Right lobe of liver (tissue), 6 donors: ENCODE data around the gene SLC39A11. TPM values are rescaled to one million over a fixed set of nuclear protein-coding genes. Genes with fewer than 3 reads are reported as not detected.

ENCODE experiments used
- ATAC-seq, 4 donors: fragments of 200-7000 bp; cut with Tn5 transposase; one replicate each; pipeline ENCODE4 v1.9.1; 2020; ENCODE audit warnings: mild to moderate bottlenecking in 4 of 4, moderate library complexity in 4 of 4
- DNase-seq, 3 donors: peaks; one replicate each; pipeline ENCODE4 v3.0.0-alpha.2; 2020
- H3K27ac ChIP-seq, 3 donors: fragments of 200-600 bp; one replicate each; pipeline ENCODE4 v1.8.0; 2022
- H3K27me3 ChIP-seq, 2 donors: fragments of 200-600 bp; one replicate each; pipeline ENCODE4 v1.8.0; 2022
- H3K36me3 ChIP-seq, 4 donors: fragments of 200-600 bp; sonication (generic) in 1 of 4; one replicate each; pipeline versions ENCODE4 v1.5.1 to v1.8.0; 2017 to 2022; ENCODE audit warnings: control low read depth in 1 of 4
- H3K4me1 ChIP-seq, 4 donors: fragments of 200-600 bp; sonication (generic) in 1 of 4; one replicate each; pipeline versions ENCODE4 v1.5.1 to v1.8.0; 2017 to 2022; ENCODE audit warnings: control low read depth in 1 of 4
- H3K4me3 ChIP-seq, 3 donors: fragments of 200-600 bp; one replicate each; pipeline ENCODE4 v1.8.0; 2022
- H3K9me3 ChIP-seq, 4 donors: fragments of 200-600 bp; sonication (generic) in 1 of 4; one replicate each; pipeline versions ENCODE4 v1.5.1 to v1.8.0; 2017 to 2022; ENCODE audit warnings: control low read depth in 1 of 4
- CTCF ChIP-seq, 4 donors: fragments of 200-600 bp in 3 of 4; fragments of 450-650 bp in 1 of 4; IDR thresholded peaks; one replicate each; pipeline versions ENCODE4 v1.5.1 to v1.8.0; 2016 to 2022; ENCODE audit warnings: antibody characterized with exemption in 4 of 4, mild to moderate bottlenecking in 2 of 4
- POLR2A ChIP-seq: fragments of 450-650 bp; IDR thresholded peaks from one replicate; pipeline ENCODE4 v1.6.1; 2017; ENCODE audit warnings: antibody characterized with exemption, mild to moderate bottlenecking
- WGBS: methylation state at CpG from one replicate; pipeline ENCODE4 v1.1.6; 2018; ENCODE audit warnings: low coverage, low lambda C conversion rate; ENCODE audit not compliant: insufficient coverage; ENCODE audit errors: missing lambda C conversion rate; 5-methylcytosine and 5-hydroxymethylcytosine counted together
- intact Hi-C, 2 donors: fragments of 100-400 bp; cut with DNase I; formaldehyde crosslinking; loops; one replicate each; pipeline versions ENCODE4 v1.11.2 to v1.14.1; 2022
- total RNA-seq, 6 experiments: library from RNA; depleted of rRNA in 2 of 6; stranded (reverse); fragments of >200 nt in 2 of 6; fragmentation: NEBNext Ultra II Directional in 3 of 6; extraction: Animal tissue kit (Norgen Biotek cat#: 25700) in 3 of 6; gene quantifications; one replicate each; pipeline versions ENCODE4 v1.1.0 to v1.2.4, GENCODE V29; 2016 to 2023
- donor health status: DM: no; HTN: yes; CAD: no.
- donor health status: DM: no; HTN: no; CAD: no.
- donor health status: DM: no; HTN: no; CAD: no.
- donor health status: DM: no; HTN: yes; CAD: no.
- donor health status: DM: no; HTN: yes; CAD: no.

The SLC39A11 gene
- total RNA-seq, 6 experiments from 2014 or later = 25.4 to 49.6 (median 39.3) TPM

- no peak for DNase-seq
- Histone ChIP-seq H3K4me1 (no peaks in the 10 kb centered on the region), H3K9me3 (no peaks in the 10 kb centered on the region), H3K27me3 (no peaks in the 10 kb centered on the region), H3K4me3 (no peak overlapping the region), H3K36me3 (no peaks in the 10 kb centered on the region), H3K27ac (no peak overlapping the region)
- intact Hi-C loops = no loop called here
- TF ChIP-seq POLR2A (no peak), CTCF (IDR thresholded peaks at IDR 0.05) (no peak)
- WGBS = 68% methylated on average over 4 of the region's 4 CpGs
- ATAC-seq = no peak
Observed at GRCh38 chr17:72887917-72888316, 204.6 kb downstream of the SLC39A11 start.

- WGBS = 71% methylated on average over 8 of the region's 8 CpGs
- H3K9me3 ChIP-seq = no peaks in the 10 kb centered on the region
- H3K36me3 ChIP-seq = no peaks in the 10 kb centered on the region
- no peak overlapping the region for H3K4me3 ChIP-seq
- intact Hi-C loops = no loop called here
- ATAC-seq (no peak), DNase-seq (no peak)
- TF ChIP-seq CTCF (IDR thresholded peaks at IDR 0.05) (no peak), POLR2A (no peak)
- no peaks in the 10 kb centered on the region for H3K27me3 ChIP-seq
- no peak overlapping the region for H3K27ac ChIP-seq
- no peaks in the 10 kb centered on the region for H3K4me1 ChIP-seq
Observed at GRCh38 chr17:72887322-72887721, 205.2 kb downstream of the SLC39A11 start.

GRCh38 chr17:72886622-72887021, 205.9 kb downstream of the SLC39A11 start:
- no peak overlapping the region for H3K27ac ChIP-seq
- no peaks in the 10 kb centered on the region for H3K27me3 ChIP-seq
- H3K9me3 ChIP-seq = no peaks in the 10 kb centered on the region
- H3K4me1 ChIP-seq = no peaks in the 10 kb centered on the region
- DNase-seq = no peak
- no peaks in the 10 kb centered on the region for H3K36me3 ChIP-seq
- WGBS = 90% methylated on average over 3 of the region's 3 CpGs
- intact Hi-C loops = no loop called here
- H3K4me3 ChIP-seq = no peak overlapping the region
- no peak for ATAC-seq
- no peak for TF ChIP-seq CTCF (IDR thresholded peaks at IDR 0.05)
- TF ChIP-seq POLR2A = no peak

GRCh38 chr17:72884066-72884465, 208.4 kb downstream of the SLC39A11 start:
- no peak for TF ChIP-seq POLR2A
- DNase-seq (no peak), ATAC-seq (no peak)
- WGBS = no CpG with 5 or more reads among the region's 2 CpGs
- intact Hi-C loops = no loop called here
- Histone ChIP-seq H3K27ac (no peak overlapping the region), H3K4me3 (no peak overlapping the region), H3K27me3 (no peaks in the 10 kb centered on the region), H3K4me1 (no peaks in the 10 kb centered on the region), H3K9me3 (peaks cover 0 to 5% (median 0%) of the 10 kb centered on the region in 4 donors), H3K36me3 (no peaks in the 10 kb centered on the region)

GRCh38 chr17:72883351-72883750, 209.1 kb downstream of the SLC39A11 start:
- no peaks in the 10 kb centered on the region for H3K36me3 ChIP-seq
- ATAC-seq (no peak), DNase-seq (no peak)
- intact Hi-C loops = no loop called here
- 100% methylated on average over 2 of the region's 5 CpGs for WGBS
- no peak overlapping the region for H3K4me3 ChIP-seq
- H3K4me1 ChIP-seq = no peaks in the 10 kb centered on the region
- no peaks in the 10 kb centered on the region for H3K27me3 ChIP-seq
- H3K9me3 ChIP-seq = peaks cover 0 to 5% (median 0%) of the 10 kb centered on the region in 4 donors
- no peak overlapping the region for H3K27ac ChIP-seq
- TF ChIP-seq CTCF (IDR thresholded peaks at IDR 0.05) = no peak
- TF ChIP-seq POLR2A = no peak
